Fibroblast of skin of left biceps (primary cell): ENCODE data around the gene NT5DC2.
A peak's percentile ranks its signal among the peaks of the same experiment; 100 is the strongest.

Experiments
- DNase-seq, 2 experiments: peaks; one replicate each; pipeline ENCODE4 v3.0.0-alpha.2; 2013; ENCODE audit warnings: low read depth in 2 of 2

Gene NT5DC2

DNA sequence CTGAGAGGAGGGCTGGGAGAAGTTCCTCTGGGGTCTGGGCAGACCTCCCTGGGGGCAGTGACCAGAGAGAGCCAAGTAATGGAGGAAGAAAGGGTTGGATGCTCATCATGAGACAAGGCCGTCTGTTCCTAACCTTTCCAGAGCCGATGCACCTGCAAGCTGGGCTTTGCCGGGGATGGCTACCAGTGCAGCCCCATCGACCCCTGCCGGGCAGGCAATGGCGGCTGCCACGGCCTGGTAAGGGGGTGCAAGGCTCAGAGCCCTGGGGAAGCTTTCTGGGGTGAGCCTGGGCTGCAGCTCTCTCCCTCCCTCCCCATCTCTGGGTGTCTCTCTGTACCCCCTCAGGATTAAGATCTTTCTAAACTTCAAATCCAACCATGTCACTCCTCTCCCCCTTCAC is 22.1 kb downstream of the NT5DC2 start:
- DNase-seq, result no peak

DNA sequence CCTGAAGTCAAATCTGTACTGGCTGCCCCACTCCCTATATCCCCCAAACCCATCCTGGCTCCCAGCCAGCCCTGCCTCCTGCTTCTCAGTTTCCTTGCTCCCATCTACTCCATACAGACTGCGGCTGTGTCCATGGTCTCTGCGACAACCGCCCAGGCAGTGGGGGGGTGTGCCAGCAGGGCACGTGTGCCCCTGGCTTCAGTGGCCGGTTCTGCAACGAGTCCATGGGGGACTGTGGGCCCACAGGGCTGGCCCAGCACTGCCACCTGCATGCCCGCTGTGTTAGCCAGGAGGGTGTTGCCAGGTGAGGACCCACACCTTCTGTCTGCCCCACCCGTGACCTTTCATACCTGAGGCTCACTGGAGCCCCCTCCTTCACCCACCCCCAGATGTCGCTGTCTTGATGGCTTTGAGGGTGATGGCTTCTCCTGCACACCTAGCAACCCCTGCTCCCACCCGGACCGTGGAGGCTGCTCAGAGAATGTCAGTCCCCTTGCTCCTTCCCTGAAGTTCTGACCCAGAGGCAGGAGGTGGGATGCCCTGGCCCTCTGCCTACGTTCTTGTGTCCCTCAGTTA is 23.8 kb downstream of the NT5DC2 start:
- DNase-seq, result no peak

DNA sequence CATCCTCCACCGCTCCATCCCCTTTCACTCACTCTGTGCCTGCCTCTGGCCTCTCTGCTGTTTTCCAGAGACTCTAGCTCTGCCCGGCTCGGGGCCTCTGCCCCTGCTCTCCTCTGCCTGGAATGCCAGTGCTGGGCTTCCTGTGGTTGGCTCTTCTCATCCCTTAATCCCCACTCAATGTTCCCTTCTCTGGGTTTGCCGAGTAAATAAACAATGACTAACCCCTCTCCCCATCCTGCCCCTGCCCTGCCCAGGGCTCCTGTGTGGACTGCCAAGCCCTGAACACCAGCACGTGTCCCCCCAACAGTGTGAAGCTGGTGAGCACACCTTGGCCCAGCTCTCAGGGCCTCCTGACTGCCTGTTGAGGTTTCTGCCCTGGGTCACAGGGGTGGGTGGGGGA is 26.3 kb downstream of the NT5DC2 start:
- no peak for DNase-seq

DNA sequence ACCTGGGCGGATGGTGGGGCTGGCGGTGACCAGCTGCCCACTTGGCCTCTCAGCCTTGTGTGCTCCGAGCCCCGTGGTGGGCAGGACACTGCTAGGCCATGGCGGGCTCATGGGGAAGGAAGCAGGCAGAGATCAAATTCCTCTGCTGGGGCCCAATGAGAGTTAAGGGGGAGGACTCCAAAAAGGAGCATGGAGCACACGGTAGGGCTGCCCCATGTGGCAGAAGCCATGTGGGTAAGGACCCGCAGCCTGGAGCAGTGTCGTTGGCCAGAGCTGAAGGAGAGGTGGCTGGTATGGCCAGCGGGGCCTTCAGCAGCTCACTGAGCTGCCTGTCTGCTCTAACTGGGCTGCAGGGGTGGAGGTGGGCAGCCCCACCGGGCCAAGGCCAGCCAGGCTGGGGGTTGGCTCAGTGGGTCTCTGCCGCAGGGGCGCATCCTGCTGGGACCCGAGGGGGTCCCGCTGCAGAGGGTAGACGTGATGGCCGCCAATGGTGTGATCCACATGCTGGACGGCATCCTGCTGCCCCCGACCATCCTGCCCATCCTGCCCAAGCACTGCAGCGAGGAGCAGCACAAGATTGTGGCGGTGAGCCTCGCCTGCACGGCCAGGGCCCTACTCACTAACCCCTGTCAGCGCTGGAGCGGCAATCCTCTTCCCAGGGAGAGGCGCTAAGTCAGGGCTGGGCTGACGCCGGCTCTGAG is 27.2 kb downstream of the NT5DC2 start:
- no peak for DNase-seq

DNA sequence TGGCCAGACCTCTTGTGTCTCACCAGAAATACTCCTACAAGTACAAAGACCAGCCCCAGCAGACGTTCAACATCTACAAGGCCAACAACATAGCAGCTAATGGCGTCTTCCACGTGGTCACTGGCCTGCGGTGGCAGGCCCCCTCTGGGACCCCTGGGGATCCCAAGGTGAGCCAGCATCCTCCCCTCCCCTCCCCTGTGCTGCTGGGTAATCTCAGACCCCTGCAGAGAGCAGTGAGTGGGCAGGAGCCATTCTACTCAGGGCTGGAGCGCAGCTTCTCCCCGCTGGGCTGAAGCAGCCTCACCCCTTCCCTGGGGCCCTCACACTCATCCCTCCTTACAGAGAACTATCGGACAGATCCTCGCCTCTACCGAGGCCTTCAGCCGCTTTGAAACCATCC is 28.7 kb downstream of the NT5DC2 start:
- no peak for DNase-seq

DNA sequence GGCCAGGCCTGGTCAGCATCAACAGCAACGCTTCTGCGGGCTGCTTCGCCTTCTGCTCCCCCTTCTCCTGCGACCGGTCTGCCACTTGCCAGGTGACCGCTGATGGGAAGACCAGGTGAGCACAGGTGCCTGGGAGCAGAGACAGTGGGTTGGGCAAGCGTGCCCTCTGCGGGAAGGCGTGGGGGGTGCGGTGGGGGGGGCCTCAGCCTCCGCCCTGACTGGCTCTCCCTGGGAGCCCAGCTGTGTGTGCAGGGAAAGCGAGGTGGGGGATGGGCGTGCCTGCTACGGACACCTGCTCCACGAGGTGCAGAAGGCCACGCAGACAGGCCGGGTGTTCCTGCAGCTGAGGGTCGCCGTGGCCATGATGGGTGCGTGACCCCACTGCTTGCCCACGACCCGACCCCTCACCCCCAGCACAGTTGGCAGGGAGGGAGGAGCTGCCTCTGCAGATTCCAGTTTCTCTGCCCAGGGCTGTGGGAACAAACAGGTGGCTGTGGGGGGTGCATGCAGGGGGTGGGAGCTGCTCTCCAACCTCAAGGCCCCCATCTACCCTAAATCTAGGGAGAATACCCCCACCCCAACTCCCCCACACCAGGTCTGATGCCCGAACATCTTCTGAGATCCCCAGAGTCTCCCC is 29.8 kb downstream of the NT5DC2 start:
- DNase-seq, result no peak

DNA sequence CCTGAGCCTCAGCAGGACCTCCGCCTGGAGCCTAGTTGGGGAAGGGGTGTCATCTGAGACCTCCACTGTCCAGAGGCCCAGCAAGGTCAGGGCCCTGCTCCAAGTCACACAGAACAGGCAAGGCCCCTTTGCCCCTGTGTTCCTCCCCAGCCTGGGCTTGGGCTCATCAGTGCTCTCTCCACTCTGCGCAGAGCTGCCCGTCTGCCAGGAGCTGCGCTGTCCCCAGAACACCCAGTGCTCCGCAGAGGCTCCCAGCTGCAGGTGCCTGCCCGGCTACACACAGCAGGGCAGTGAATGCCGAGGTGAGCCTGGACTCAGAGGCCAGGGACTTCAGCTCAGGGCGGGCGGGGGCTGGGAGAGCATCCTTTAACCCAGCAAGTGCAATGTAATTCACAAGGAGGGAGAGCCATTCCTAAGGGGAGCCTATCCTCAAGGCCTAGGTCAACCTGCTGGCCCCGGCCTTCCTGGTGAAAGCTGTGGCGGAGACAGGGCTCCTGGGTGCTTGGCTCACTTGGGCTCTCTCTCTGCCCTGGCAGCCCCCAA is 30.8 kb downstream of the NT5DC2 start:
- no peak for DNase-seq

DNA sequence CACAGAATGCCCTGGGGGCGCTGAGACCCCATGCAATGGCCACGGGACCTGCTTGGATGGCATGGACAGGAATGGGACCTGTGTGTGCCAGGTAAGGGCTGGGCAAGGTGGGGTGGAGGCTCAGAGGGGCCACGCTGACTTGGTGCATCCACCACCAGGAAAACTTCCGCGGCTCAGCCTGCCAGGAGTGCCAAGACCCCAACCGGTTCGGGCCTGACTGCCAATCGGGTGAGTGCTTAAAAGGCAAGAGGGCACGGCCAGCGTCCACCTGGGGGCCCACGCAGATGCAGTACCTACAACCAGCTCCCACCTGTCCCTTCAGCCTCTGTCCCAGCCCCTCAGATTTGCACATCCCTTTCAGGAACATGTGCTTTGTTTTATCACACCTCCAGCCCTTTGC is 31.7 kb downstream of the NT5DC2 start:
- no peak for DNase-seq

DNA sequence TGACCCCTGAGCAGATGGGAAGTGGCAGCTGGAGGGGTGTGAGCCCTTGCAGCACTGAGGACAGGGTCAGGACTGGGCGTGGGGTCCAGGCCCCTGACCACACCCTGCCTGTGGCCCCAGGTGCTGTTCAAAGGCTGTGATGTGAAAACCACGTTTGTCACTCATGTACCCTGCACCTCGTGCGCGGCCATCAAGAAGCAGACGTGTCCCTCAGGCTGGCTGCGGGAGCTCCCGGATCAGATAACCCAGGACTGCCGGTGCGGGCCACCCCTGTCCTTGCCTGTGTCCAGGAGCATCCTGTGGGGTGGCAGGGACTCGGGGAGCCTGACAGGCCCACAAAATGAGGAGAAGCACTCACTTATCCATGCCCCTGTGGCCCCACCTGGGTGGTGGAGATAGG is 32.6 kb downstream of the NT5DC2 start:
- DNase-seq, result no peak

DNA sequence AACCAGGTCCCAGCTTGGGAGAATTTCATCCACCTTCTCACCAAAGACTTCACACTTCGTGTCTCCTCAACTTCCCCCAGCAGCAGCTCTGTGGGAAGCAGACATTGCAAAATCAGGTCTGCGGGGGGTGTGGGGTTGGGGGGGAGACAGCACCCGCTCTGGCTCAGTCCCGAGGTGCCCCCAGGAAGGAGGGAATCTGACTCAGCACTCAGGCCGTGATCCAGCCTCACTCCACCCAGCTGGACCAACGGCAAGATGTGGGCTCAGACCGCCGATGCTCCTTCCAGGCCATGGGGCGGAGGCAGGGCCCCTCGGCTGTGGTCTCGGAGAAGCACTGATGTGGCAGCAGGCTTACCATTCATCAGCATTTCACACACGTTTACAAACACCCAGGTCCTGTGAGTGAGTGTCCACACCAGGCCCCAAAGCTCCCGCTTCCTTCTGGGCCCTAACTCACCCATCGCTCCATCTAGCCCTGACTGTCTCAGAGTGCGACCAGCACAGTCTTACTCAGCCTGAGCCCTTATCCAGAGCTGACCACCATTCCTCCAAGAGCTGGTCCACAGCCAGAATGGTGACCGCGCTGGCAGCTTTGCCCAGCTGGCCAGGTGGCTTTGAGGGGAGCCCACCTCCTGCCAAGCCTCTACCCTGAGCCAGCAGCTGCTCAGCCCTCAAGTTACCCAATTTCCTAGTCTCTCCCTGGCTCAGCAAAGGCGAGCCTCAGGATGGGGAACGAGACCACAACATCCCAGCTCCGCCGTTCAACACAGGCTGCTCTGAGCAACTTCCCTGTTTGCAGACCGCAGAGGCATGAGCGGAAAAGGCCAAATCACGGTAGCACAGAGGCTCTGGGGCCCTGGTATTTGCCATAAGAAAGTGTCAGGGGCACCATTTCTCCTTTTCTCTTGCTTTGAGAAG is 35.3 kb downstream of the NT5DC2 start:
- DNase-seq, result peak in 1 of 2 experiments; percentile 5

DNA sequence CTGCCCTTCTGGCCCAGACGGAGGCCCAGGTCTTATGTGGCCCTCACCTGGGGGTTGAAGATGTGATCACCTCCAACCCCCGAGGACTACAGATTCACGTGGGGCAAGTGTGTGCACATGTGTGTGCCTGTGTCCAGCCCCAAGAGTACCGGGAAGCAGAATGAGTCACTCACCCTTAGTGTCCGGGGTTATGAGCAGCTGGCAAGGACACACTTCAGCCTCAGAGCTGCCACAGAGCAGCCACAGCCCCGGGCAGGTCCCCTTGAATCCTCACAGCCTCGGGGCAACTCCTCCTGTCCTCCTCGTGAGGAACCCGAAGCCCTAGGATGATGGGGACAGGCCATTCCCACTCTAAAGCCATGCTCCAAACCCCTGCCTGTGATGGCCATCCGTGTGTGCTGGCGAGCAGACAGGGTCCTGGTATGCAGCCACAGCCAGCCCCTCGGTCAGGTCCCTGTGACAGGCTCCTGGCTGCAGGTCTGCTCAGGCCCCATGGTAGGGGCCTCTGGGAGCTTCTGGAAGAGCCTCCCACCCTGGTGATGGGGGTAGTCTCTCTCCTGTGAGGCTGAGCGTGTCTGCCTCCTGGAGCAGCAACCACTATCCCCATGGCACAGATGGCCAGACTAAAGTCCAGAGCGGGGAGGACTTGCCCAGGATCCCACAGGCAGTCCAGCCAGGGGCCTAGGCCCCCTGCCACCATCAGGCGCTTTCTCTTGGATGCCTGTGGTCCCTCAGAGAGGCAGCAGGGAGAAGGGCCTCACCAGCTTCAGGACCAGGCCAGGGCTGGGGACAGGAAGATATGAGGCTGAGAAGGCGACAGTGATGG is 37.7 kb downstream of the NT5DC2 start:
- DNase-seq, result no peak

DNA sequence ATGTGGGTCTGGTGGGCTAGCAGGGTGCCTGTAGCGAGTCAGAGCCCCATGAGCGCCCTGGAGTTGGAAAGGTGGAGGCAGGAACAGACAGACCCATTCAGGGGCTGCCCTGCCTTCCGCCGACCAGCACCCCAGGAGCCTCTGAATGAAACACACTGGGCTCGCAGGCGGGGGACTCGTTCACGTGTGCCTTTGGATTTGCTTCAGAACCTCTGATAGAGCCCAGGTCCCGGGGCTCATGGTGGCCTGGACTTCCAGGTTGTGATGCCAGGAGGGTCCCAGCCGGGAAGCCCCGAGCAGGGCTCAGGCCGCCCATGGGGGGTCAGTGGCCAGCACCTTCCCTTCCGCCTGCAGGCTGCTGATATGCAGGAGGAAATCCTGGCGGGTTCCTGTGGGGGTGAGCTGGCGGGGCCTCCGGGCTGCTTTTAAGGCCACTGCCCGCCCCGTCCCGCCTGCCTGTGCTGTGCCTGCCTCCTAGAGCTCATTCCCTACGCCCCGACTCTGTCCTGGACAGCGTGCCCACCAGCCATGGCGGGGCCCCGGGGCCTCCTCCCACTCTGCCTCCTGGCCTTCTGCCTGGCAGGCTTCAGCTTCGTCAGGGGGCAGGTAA is 38.7 kb downstream of the NT5DC2 start, which contains the start of gene STAB1:
Gene STAB1 (plus strand): TSS at position 453 of the 610 bp plus-strand sequence. CDS start 76 bp downstream, at position 529.
- no peak for DNase-seq

DNA sequence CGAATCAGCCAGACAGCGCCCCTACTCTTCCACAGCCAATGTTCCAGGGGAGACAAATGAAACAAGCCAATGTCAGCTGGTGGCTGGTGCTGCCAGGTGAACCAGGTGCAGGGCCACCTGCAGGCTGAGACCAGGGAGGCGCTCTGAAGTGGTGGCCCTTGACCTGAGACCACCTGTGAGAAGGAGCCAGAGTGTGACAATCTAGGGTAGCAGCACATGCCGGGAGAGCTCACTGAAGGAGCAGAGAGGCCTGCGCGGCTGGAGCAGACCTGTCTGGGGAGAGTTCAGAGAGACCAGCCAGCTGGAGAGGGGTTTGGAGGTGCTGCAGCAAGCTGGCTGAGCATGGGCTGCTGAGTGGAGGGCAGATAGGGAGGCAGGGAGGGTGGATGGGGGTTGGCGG is 39.2 kb downstream of the NT5DC2 start:
- DNase-seq, result no peak

DNA sequence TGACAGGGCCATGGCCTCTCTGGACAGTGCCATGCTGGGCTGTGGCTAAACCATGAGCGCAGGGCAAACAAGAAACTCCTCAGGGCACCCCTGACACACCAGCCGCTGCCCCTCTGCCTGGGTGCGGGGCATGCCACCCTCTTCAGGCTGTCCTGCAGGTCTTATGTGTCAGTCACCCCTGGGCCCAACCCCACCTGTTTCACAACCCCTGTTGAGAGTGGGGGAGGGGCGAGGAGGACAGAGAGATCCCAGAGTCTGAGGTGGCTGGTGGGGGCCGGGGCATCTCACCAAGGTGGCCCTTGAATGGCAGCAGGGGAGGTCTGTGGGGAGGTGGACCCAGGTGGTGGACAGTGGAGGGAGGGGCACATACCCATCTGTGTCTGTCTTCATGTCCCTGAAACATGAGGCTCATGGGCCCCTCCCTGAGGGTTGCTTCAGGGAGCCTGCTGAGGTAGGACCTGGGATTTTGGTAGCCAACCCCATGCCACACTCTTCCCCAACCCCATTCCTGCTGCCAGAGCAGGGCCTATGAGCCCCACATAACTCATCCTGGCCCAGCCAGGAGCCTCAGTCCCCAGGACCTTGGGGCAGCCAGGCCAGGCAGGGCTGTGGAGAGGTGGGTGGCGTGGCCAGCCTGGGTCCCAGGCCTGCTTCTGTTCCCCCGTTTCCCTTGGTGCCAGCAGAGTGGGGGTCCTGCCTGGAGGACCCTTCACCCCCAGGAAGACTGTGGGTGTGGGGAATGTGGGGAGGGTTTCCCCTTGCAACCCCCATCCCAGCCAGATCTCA is 40.2 kb downstream of the NT5DC2 start:
- DNase-seq, result no peak

DNA sequence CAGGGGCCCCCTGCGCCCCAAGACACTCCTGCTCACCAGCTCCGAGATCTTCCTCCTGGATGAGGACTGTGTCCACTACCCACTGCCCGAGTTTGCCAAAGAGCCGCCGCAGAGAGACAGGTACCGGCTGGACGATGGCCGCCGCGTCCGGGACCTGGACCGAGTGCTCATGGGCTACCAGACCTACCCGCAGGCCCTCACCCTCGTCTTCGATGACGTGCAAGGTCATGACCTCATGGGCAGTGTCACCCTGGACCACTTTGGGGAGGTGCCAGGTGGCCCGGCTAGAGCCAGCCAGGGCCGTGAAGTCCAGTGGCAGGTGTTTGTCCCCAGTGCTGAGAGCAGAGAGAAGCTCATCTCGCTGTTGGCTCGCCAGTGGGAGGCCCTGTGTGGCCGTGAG is 41.6 kb downstream of the NT5DC2 start:
- DNase-seq, result no peak

DNA sequence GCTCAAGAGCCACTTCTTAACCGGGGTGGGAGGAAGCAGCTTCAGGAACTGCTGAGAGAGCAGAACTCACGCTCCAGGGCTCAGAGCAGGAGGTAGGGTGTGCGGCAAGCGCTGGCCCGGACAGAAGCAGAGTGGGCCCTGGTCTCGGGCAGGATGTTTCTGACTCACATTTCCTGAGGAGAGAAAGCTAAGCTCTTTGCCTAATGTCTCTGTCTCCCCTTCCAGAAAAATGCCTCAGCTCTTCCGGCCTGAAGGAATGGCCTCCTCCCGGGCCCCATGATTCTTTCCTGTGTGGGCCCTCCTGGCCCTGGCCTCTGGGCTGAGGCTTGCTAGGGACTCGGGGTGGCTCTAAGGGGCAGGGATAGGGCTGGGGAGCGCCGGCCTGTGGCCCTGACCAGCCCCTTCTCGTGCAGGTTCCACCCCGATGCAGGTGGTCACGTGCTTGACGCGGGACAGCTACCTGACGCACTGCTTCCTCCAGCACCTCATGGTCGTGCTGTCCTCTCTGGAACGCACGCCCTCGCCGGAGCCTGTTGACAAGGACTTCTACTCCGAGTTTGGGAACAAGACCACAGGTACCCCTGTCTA is 42.6 kb downstream of the NT5DC2 start:
- no peak for DNase-seq

DNA sequence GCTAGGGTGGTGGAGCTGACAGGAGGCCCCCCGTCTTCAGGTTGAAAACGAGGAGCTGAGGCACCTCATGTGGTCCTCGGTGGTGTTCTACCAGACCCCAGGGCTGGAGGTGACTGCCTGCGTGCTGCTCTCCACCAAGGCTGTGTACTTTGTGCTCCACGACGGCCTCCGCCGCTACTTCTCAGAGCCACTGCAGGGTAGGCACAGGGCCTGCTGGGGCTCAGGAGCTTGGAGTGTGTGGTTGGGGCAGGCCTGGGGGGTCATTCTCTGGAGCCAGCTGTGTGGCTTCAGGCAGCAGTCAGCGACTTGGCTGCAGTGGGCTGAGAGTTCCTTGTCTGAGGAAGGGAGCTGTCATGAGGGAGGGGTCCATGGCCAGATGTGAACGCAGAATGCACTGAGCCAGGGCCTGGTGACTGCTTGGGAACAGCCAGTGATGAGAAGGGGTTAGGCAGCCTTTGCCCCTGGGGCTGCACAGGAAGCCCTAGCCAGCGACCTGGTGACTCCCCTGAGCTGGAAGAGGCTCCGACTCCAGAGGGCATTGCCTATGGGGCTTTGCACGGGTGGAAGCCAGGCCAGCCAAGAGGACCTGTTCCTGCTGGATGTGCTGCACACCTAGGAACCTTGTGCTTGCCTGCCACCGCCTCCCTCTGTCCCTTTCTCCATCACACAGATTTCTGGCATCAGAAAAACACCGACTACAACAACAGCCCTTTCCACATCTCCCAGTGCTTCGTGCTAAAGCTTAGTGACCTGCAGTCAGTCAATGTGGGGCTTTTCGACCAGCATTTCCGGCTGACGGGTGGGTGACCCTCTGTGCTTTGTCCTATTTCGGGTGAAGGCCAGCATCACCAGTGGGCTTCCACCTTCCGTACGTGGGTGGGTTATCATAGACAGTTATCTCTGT is 43.4 kb downstream of the NT5DC2 start:
- DNase-seq, result no peak

DNA sequence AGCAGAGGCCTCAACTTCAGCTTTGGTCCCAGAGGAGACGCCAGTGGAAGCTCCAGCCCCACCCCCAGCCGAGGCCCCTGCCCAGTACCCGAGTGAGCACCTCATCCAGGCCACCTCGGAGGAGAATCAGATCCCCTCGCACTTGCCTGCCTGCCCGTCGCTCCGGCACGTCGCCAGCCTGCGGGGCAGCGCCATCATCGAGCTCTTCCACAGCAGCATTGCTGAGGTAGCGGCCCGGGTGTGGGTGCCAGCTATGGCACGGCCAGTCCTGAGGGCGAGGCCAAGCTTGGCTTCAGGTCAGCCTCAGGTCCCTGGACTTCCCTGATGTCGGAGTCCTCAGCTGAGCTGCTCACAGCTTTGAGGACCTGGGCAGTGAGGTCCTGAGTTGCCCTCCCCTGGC is 44.2 kb downstream of the NT5DC2 start:
- no peak for DNase-seq
